HEK293 (cell line): ENCODE data around the gene INPP1.

Experiments
- CTCF ChIP-seq: fragments of 450-650 bp; formaldehyde crosslinking; IDR thresholded peaks from 2 replicates; pipeline ENCODE4 v1.5.1; 2016; ENCODE audit warnings: missing biosample characterization, missing genetic modification characterization
- REST ChIP-seq: fragments of 450-650 bp; formaldehyde crosslinking; IDR thresholded peaks from 2 replicates; pipeline ENCODE4 v1.5.1; 2016; ENCODE audit warnings: missing biosample characterization, missing genetic modification characterization
- YY1 ChIP-seq: fragments of 450-650 bp; formaldehyde crosslinking; IDR thresholded peaks from 2 replicates; pipeline ENCODE4 v1.5.1; 2018; ENCODE audit warnings: missing biosample characterization, missing genetic modification characterization
- ZNF398 ChIP-seq: fragments of 450-650 bp; formaldehyde crosslinking; IDR thresholded peaks from 2 replicates; pipeline ENCODE4 v1.5.1; 2017; ENCODE audit warnings: missing biosample characterization, missing genetic modification characterization
- ZNF423 ChIP-seq: fragments of 450-650 bp; formaldehyde crosslinking; IDR thresholded peaks from 2 replicates; pipeline ENCODE4 v1.5.1; 2016; ENCODE audit warnings: missing biosample characterization, missing genetic modification characterization
- ZNF623 ChIP-seq: fragments of 450-650 bp; formaldehyde crosslinking; IDR thresholded peaks from 2 replicates; pipeline ENCODE4 v1.5.1; 2016; ENCODE audit warnings: missing biosample characterization, missing genetic modification characterization
- ZNF626 ChIP-seq: fragments of 450-650 bp; sonication (Bioruptor Pico); formaldehyde crosslinking; IDR thresholded peaks from 2 replicates; pipeline ENCODE4 v1.5.1; 2018; ENCODE audit warnings: missing biosample characterization, missing genetic modification characterization, inconsistent platforms
- ZNF645 ChIP-seq: fragments of 450-650 bp; formaldehyde crosslinking; IDR thresholded peaks from 2 replicates; pipeline ENCODE4; 2016; ENCODE audit warnings: missing biosample characterization, missing genetic modification characterization
- ZNF677 ChIP-seq: fragments of 450-650 bp; IDR thresholded peaks from 2 replicates; pipeline ENCODE4 v1.5.0; 2018; ENCODE audit warnings: missing biosample characterization, mild to moderate bottlenecking, missing genetic modification characterization, moderate library complexity
- ZNF747 ChIP-seq: fragments of 450-650 bp; formaldehyde crosslinking; IDR thresholded peaks from 2 replicates; pipeline ENCODE4 v1.5.1; 2016; ENCODE audit warnings: missing biosample characterization, missing genetic modification characterization
- TF ChIP-seq, protein P1 (sequence below): fragments of 450-650 bp; formaldehyde crosslinking; IDR thresholded peaks from 2 replicates; pipeline ENCODE4 v1.5.1; 2016; ENCODE audit warnings: missing biosample characterization, missing genetic modification characterization
- TF ChIP-seq, protein P2 (sequence below): fragments of 450-650 bp; formaldehyde crosslinking; IDR thresholded peaks from 2 replicates; pipeline ENCODE4 v1.5.1; 2016; ENCODE audit warnings: missing biosample characterization, missing genetic modification characterization

DNA sequence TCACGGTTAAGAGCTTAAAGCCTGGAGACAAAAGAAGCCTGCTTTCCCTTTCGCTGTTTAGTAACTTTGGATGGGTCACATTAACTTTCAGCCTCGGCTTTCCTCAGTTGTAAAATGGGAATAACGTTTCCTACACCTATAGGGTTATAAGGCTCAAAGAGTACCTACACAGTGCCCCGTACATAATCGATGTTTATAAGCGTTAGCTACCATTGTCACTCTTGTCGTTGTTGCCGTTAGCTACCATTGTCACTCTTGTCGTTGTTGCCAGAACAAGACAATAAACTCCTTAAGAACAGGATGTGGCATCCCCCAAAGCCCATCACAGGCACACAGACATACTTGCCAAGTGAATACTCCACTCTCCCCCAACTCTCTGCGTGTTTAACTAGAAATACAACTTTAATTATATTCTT, 63.9 kb downstream of the INPP1 start:
- TF ChIP-seq ZNF645 (tag by site-specific recombination) (no peak), CTCF (tag by site-specific recombination) (no peak), YY1 (tag by site-specific recombination) (no peak), ZNF677 (no peak), REST (no peak), ZNF623 (tag by site-specific recombination) (no peak), ZNF747 (tag by site-specific recombination) (no peak), ZNF423 (tag by site-specific recombination) (no peak), ZNF626 (tag by site-specific recombination) (no peak), ZNF398 (tag by site-specific recombination) (no peak)
- TF ChIP-seq, protein P1, sequence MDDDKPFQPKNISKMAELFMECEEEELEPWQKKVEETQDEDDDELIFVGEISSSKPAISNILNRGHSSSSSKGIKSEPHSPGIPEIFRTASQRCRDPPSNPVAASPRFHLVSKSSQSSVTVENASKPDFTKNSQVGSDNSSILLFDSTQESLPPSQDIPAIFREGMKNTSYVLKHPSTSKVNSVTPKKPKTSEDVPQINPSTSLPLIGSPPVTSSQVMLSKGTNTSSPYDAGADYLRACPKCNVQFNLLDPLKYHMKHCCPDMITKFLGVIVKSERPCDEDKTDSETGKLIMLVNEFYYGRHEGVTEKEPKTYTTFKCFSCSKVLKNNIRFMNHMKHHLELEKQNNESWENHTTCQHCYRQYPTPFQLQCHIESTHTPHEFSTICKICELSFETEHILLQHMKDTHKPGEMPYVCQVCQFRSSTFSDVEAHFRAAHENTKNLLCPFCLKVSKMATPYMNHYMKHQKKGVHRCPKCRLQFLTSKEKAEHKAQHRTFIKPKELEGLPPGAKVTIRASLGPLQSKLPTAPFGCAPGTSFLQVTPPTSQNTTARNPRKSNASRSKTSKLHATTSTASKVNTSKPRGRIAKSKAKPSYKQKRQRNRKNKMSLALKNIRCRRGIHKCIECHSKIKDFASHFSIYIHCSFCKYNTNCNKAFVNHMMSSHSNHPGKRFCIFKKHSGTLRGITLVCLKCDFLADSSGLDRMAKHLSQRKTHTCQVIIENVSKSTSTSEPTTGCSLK (tag by site-specific recombination), result no peak
- TF ChIP-seq, protein P2, sequence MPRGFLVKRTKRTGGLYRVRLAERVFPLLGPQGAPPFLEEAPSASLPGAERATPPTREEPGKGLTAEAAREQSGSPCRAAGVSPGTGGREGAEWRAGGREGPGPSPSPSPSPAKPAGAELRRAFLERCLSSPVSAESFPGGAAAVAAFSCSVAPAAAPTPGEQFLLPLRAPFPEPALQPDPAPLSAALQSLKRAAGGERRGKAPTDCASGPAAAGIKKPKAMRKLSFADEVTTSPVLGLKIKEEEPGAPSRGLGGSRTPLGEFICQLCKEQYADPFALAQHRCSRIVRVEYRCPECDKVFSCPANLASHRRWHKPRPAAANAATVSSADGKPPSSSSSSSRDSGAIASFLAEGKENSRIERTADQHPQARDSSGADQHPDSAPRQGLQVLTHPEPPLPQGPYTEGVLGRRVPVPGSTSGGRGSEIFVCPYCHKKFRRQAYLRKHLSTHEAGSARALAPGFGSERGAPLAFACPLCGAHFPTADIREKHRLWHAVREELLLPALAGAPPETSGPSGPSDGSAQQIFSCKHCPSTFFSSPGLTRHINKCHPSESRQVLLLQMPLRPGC (tag by site-specific recombination), result no peak
